Activated CD4-positive, alpha-beta T cell treated with anti-CD3 and anti-CD28 coated beads, Interleukin-2, amount 10 ng/mL, durations not matched to agents 24 days and 14 days (primary cell): ENCODE measurements around the gene DLGAP1. TPM values are rescaled to one million over a fixed set of nuclear protein-coding genes. Genes with fewer than 3 reads are reported as not detected.
A peak's percentile ranks its signal among the peaks of the same experiment; 100 is the strongest.

Experiments used
- DNase-seq: peaks from one replicate; pipeline ENCODE4 v3.0.0; 2022
- H3K27ac Mint-ChIP-seq: one replicate; pipeline ENCODE4 v1.8.0; 2022; ENCODE audit warnings: mild to moderate bottlenecking, mixed read lengths
- H3K27me3 Mint-ChIP-seq: one replicate; pipeline ENCODE4 v1.8.0; 2022; ENCODE audit warnings: mixed read lengths
- H3K36me3 Mint-ChIP-seq: one replicate; pipeline ENCODE4 v1.8.0; 2022; ENCODE audit warnings: low read depth, mild to moderate bottlenecking, mixed read lengths
- H3K4me1 Mint-ChIP-seq: one replicate; pipeline ENCODE4 v1.8.0; 2021; ENCODE audit warnings: mixed read lengths
- H3K4me3 Mint-ChIP-seq: one replicate; pipeline ENCODE4 v1.8.0; 2022; ENCODE audit warnings: mild to moderate bottlenecking, moderate library complexity, mixed read lengths
- H3K9me3 Mint-ChIP-seq: one replicate; pipeline ENCODE4 v1.8.0; 2021; ENCODE audit warnings: mixed read lengths
- intact Hi-C: fragments of 100-400 bp; cut with micrococcal nuclease; formaldehyde crosslinking; loops from one replicate; pipeline ENCODE4 v1.15.1; 2023
- total RNA-seq: library from RNA; stranded (reverse); gene quantifications from 2 replicates; pipeline ENCODE4 v1.2.3, GENCODE V29; 2022

DLGAP1 gene
- total RNA-seq, 1 donor from 2014 or later = 1.5 TPM

GRCh38 chr18:3455907-3456685, 999.0 kb downstream of the DLGAP1 start:
- DNase-seq = no peak
- intact Hi-C loops = loop anchor here (2.0 kb wide), 3 partner anchors 17 to 175 kb away; no protein-coding TSS in a partner anchor
- peak overlapping the region; percentile 29 for H3K27ac Mint-ChIP-seq
- no peak overlapping the region for H3K4me3 Mint-ChIP-seq
- peaks cover 67% of the 10 kb centered on the region for H3K36me3 Mint-ChIP-seq
- H3K9me3 Mint-ChIP-seq = no peaks in the 10 kb centered on the region
- H3K4me1 Mint-ChIP-seq = peaks cover 65% of the 10 kb centered on the region
- H3K27me3 Mint-ChIP-seq = no peaks in the 10 kb centered on the region

GRCh38 chr18:3455090-3455635, 999.9 kb downstream of the DLGAP1 start:
- intact Hi-C loops = loop anchor here (2.0 kb wide), 3 partner anchors 18 to 174 kb away; no protein-coding TSS in a partner anchor
- peaks cover 63% of the 10 kb centered on the region for H3K36me3 Mint-ChIP-seq
- no peaks in the 10 kb centered on the region for H3K9me3 Mint-ChIP-seq
- H3K27me3 Mint-ChIP-seq = no peaks in the 10 kb centered on the region
- H3K4me1 Mint-ChIP-seq = peaks cover 68% of the 10 kb centered on the region
- H3K27ac Mint-ChIP-seq = no peak overlapping the region
- H3K4me3 Mint-ChIP-seq = peak overlapping the region; percentile 39
- no peak for DNase-seq

GRCh38 chr18:3454365-3455089, 1000.6 kb downstream of the DLGAP1 start:
- Mint-ChIP-seq H3K36me3 (peaks cover 61% of the 10 kb centered on the region), H3K9me3 (no peaks in the 10 kb centered on the region), H3K4me1 (peaks cover 66% of the 10 kb centered on the region), H3K4me3 (peak overlapping the region; percentile 96), H3K27me3 (no peaks in the 10 kb centered on the region), H3K27ac (peak overlapping the region; percentile 100)
- intact Hi-C loops = loop anchor here (1.0 to 5.0 kb wide), 9 partner anchors 18 to 812 kb away; no protein-coding TSS in a partner anchor
- peak; percentile 84 for DNase-seq

GRCh38 chr18:3453540-3454364, 1001.4 kb downstream of the DLGAP1 start:
- peak overlapping the region; percentile 100 for H3K27ac Mint-ChIP-seq
- peaks cover 54% of the 10 kb centered on the region for H3K36me3 Mint-ChIP-seq
- H3K4me1 Mint-ChIP-seq = peaks cover 62% of the 10 kb centered on the region

GRCh38 chr18:3452750-3453539, 1002.2 kb downstream of the DLGAP1 start:
- Mint-ChIP-seq H3K4me3 (peak overlapping the region; percentile 96), H3K27me3 (no peaks in the 10 kb centered on the region), H3K9me3 (no peaks in the 10 kb centered on the region), H3K4me1 (peaks cover 59% of the 10 kb centered on the region), H3K27ac (peak overlapping the region; percentile 100), H3K36me3 (peaks cover 46% of the 10 kb centered on the region)
- peak; percentile 65 for DNase-seq
- intact Hi-C loops = loop anchor here (5.0 kb wide), 1 partner anchor 811 kb away; no protein-coding TSS in a partner anchor

More at GRCh38 chr18:3453540-3454364, 1001.4 kb downstream of the DLGAP1 start:
- Mint-ChIP-seq H3K4me3 (peak overlapping the region; percentile 96), H3K27me3 (no peaks in the 10 kb centered on the region), H3K9me3 (no peaks in the 10 kb centered on the region)
- DNase-seq = peak; percentile 79
- intact Hi-C loops = loop anchor here (1.0 to 5.0 kb wide), 9 partner anchors 19 to 811 kb away; no protein-coding TSS in a partner anchor

- H3K4me3 Mint-ChIP-seq = peak overlapping the region; percentile 96
- peak; percentile 82 for DNase-seq
- intact Hi-C loops = loop anchor here (1.0 to 5.0 kb wide), 4 partner anchors 155 to 810 kb away; partner anchors contain the start of gene MYL12A
Observed at GRCh38 chr18:3451989-3452749, 1002.9 kb downstream of the DLGAP1 start.

GRCh38 chr18:3451183-3451988, 1003.7 kb downstream of the DLGAP1 start:
- DNase-seq = peak; percentile 93
- H3K4me3 Mint-ChIP-seq = peak overlapping the region; percentile 96
- peak overlapping the region; percentile 100 for H3K27ac Mint-ChIP-seq
- H3K4me1 Mint-ChIP-seq = peaks cover 57% of the 10 kb centered on the region
- no peaks in the 10 kb centered on the region for H3K9me3 Mint-ChIP-seq
- H3K27me3 Mint-ChIP-seq = no peaks in the 10 kb centered on the region
- H3K36me3 Mint-ChIP-seq = peaks cover 32% of the 10 kb centered on the region
- intact Hi-C loops = loop anchor here (1.0 to 5.0 kb wide), 4 partner anchors 154 to 809 kb away; partner anchors contain the start of gene MYL12A

More at GRCh38 chr18:3451989-3452749, 1002.9 kb downstream of the DLGAP1 start:
- peaks cover 40% of the 10 kb centered on the region for H3K36me3 Mint-ChIP-seq
- no peaks in the 10 kb centered on the region for H3K9me3 Mint-ChIP-seq
- H3K27me3 Mint-ChIP-seq = no peaks in the 10 kb centered on the region
- peaks cover 55% of the 10 kb centered on the region for H3K4me1 Mint-ChIP-seq
- peak overlapping the region; percentile 100 for H3K27ac Mint-ChIP-seq

- DNase-seq = no peak
- Mint-ChIP-seq H3K9me3 (no peaks in the 10 kb centered on the region), H3K4me1 (peaks cover 55% of the 10 kb centered on the region), H3K27me3 (no peaks in the 10 kb centered on the region), H3K36me3 (peaks cover 28% of the 10 kb centered on the region), H3K27ac (peak overlapping the region; percentile 100), H3K4me3 (peak overlapping the region; percentile 96)
- intact Hi-C loops = loop anchor here (1.0 to 5.0 kb wide), 4 partner anchors 153 to 808 kb away; partner anchors contain the start of gene MYL12A
Observed at GRCh38 chr18:3450799-3451182, 1004.3 kb downstream of the DLGAP1 start.

- DNase-seq = peak; percentile 89
- no peaks in the 10 kb centered on the region for H3K27me3 Mint-ChIP-seq
- peaks cover 26% of the 10 kb centered on the region for H3K36me3 Mint-ChIP-seq
- H3K4me1 Mint-ChIP-seq = peaks cover 50% of the 10 kb centered on the region
- H3K4me3 Mint-ChIP-seq = peak within 1 kb of the TSS; percentile 96
- intact Hi-C loops = loop anchor here (5.0 kb wide), 1 partner anchor 808 kb away; no protein-coding TSS in a partner anchor
- H3K9me3 Mint-ChIP-seq = no peaks in the 10 kb centered on the region
- peak within 1 kb of the TSS; percentile 100 for H3K27ac Mint-ChIP-seq
Observed at GRCh38 chr18:3450012-3450798, 1004.9 kb downstream of the DLGAP1 start, which contains the start of gene TGIF1. Gene TGIF1, plus strand, starts transcription at chr18:3450172. Its CDS starts 318 bp downstream, at chr18:3450490.

GRCh38 chr18:3449512-3450011, 1005.5 kb downstream of the DLGAP1 start:
- peak overlapping the region; percentile 99 for H3K27ac Mint-ChIP-seq
- H3K27me3 Mint-ChIP-seq = no peaks in the 10 kb centered on the region
- H3K9me3 Mint-ChIP-seq = no peaks in the 10 kb centered on the region
- peaks cover 46% of the 10 kb centered on the region for H3K4me1 Mint-ChIP-seq
- DNase-seq = peak; percentile 91
- H3K36me3 Mint-ChIP-seq = peaks cover 21% of the 10 kb centered on the region
- intact Hi-C loops = loop anchor here (2.0 to 5.0 kb wide), 6 partner anchors 37 to 1848 kb away; partner anchors contain the start of gene ZBTB14
- peak overlapping the region; percentile 96 for H3K4me3 Mint-ChIP-seq
